Measurements from ENCODE around the gene ZNF547. TPM values are rescaled to one million over a fixed set of nuclear protein-coding genes. Genes with fewer than 3 reads are reported as not detected.

Gene ZNF547
- total and polyA plus RNA-seq, 2 experiments from 2014 or later, result 1.1 to 4.9 TPM

DNA sequence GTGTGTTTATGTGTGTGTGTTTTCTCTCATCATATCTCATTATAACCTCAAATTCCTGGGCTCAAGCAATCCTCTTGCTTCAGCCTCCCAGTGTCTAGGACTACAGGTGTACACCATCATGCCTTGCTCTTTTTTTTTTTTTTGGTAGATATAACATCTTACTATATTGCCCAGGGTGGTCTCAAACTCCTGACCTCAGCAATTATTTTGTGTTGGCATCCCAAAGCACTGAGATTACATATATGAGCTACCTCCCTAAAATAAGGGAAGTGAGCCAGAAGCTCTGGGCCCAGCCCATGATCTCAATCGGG, 43.5 kb upstream of the ZNF547 start:
- TF ChIP-seq, protein P1, sequence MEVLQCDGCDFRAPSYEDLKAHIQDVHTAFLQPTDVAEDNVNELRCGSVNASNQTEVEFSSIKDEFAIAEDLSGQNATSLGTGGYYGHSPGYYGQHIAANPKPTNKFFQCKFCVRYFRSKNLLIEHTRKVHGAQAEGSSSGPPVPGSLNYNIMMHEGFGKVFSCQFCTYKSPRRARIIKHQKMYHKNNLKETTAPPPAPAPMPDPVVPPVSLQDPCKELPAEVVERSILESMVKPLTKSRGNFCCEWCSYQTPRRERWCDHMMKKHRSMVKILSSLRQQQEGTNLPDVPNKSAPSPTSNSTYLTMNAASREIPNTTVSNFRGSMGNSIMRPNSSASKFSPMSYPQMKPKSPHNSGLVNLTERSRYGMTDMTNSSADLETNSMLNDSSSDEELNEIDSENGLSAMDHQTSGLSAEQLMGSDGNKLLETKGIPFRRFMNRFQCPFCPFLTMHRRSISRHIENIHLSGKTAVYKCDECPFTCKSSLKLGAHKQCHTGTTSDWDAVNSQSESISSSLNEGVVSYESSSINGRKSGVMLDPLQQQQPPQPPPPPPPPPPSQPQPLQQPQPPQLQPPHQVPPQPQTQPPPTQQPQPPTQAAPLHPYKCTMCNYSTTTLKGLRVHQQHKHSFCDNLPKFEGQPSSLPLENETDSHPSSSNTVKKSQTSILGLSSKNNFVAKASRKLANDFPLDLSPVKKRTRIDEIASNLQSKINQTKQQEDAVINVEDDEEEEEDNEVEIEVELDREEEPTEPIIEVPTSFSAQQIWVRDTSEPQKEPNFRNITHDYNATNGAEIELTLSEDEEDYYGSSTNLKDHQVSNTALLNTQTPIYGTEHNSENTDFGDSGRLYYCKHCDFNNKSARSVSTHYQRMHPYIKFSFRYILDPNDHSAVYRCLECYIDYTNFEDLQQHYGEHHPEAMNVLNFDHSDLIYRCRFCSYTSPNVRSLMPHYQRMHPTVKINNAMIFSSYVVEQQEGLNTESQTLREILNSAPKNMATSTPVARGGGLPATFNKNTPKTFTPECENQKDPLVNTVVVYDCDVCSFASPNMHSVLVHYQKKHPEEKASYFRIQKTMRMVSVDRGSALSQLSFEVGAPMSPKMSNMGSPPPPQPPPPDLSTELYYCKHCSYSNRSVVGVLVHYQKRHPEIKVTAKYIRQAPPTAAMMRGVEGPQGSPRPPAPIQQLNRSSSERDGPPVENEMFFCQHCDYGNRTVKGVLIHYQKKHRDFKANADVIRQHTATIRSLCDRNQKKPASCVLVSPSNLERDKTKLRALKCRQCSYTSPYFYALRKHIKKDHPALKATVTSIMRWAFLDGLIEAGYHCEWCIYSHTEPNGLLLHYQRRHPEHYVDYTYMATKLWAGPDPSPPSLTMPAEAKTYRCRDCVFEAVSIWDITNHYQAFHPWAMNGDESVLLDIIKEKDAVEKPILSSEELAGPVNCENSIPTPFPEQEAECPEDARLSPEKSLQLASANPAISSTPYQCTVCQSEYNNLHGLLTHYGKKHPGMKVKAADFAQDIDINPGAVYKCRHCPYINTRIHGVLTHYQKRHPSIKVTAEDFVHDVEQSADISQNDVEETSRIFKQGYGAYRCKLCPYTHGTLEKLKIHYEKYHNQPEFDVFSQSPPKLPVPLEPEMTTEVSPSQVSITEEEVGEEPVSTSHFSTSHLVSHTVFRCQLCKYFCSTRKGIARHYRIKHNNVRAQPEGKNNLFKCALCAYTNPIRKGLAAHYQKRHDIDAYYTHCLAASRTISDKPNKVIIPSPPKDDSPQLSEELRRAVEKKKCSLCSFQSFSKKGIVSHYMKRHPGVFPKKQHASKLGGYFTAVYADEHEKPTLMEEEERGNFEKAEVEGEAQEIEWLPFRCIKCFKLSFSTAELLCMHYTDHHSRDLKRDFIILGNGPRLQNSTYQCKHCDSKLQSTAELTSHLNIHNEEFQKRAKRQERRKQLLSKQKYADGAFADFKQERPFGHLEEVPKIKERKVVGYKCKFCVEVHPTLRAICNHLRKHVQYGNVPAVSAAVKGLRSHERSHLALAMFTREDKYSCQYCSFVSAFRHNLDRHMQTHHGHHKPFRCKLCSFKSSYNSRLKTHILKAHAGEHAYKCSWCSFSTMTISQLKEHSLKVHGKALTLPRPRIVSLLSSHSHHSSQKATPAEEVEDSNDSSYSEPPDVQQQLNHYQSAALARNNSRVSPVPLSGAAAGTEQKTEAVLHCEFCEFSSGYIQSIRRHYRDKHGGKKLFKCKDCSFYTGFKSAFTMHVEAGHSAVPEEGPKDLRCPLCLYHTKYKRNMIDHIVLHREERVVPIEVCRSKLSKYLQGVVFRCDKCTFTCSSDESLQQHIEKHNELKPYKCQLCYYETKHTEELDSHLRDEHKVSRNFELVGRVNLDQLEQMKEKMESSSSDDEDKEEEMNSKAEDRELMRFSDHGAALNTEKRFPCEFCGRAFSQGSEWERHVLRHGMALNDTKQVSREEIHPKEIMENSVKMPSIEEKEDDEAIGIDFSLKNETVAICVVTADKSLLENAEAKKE (CRISPR knock-in tag; IDR thresholded peaks at IDR 0.05), result no peak
- TF ChIP-seq EZH2 (IDR thresholded peaks at IDR 0.05; ENCODE audit: low read depth, unreplicated experiment), result no peak
- TF ChIP-seq ZNF331 (CRISPR knock-in tag; IDR thresholded peaks at IDR 0.05; ENCODE audit: low read depth), result no peak
- TF ChIP-seq EZH2phosphoT487 (IDR thresholded peaks at IDR 0.05; ENCODE audit: unreplicated experiment), result no peak
- TF ChIP-seq, protein P2, sequence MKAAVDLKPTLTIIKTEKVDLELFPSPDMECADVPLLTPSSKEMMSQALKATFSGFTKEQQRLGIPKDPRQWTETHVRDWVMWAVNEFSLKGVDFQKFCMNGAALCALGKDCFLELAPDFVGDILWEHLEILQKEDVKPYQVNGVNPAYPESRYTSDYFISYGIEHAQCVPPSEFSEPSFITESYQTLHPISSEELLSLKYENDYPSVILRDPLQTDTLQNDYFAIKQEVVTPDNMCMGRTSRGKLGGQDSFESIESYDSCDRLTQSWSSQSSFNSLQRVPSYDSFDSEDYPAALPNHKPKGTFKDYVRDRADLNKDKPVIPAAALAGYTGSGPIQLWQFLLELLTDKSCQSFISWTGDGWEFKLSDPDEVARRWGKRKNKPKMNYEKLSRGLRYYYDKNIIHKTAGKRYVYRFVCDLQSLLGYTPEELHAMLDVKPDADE (IDR thresholded peaks at IDR 0.05), result no peak
- no peak for TF ChIP-seq POLR2AphosphoS5 (IDR thresholded peaks at IDR 0.05; ENCODE audit: low read depth)
- no peak for TF ChIP-seq CREB1 (CRISPR knock-in tag; IDR thresholded peaks at IDR 0.05; ENCODE audit: low read depth)
- no peak for TF ChIP-seq NANOG (IDR thresholded peaks at IDR 0.05; ENCODE audit: borderline replicate concordance)
- TF ChIP-seq STAT1 (IDR thresholded peaks at IDR 0.05; ENCODE audit: unreplicated experiment), result no peak
- TF ChIP-seq JUNB (IDR thresholded peaks at IDR 0.05; ENCODE audit: unreplicated experiment), result no peak
- no peak for TF ChIP-seq ZNF114 (CRISPR knock-in tag; IDR thresholded peaks at IDR 0.05)
- no peak for ATAC-seq
- peaks cover 16% of the 10 kb centered on the region; the same call in 2 of the 3 replicates for H3K4me1 Mint-ChIP-seq

More for the DNA sequence above, 43.5 kb upstream of the ZNF547 start:
- 0 out of 2 replicates have a peak, but pooled peaks cover 4% of the 10 kb centered on the region for H3K36me3 ChIP-seq (ENCODE audit: insufficient read depth)
- Mint-ChIP-seq H3K4me3 (peak overlapping the region; percentile 88), H3K9me3 (no peaks in the 10 kb centered on the region), H3K36me3 (ENCODE audit: low read depth) (peaks cover 14% of the 10 kb centered on the region), H3K27ac (peak overlapping the region; percentile 96), H3K27me3 (ENCODE audit: insufficient read depth, low read depth, poor library complexity) (peaks cover 9% of the 10 kb centered on the region)
- peak overlapping the region; percentile 74 for H3K27ac ChIP-seq (ENCODE audit: low read depth)
- H3K27me3 ChIP-seq (ENCODE audit: insufficient read depth), result peaks cover 37% of the 10 kb centered on the region
- peaks cover 13% of the 10 kb centered on the region for H3K4me1 ChIP-seq (ENCODE audit: insufficient read depth)
- no peaks in the 10 kb centered on the region for H3K9me2 ChIP-seq (ENCODE audit: insufficient read depth)
- H3K4me2 ChIP-seq, result peak overlapping the region; percentile 75
- H2AFZ ChIP-seq, result peak overlapping the region; percentile 1; the same call in 1 of the 2 replicates
- peak overlapping the region; percentile 91 for H3K4me3 ChIP-seq
- H3F3A ChIP-seq (replicated peaks; ENCODE audit: low read depth), result peaks cover 12% of the 10 kb centered on the region; the same call in 1 of the 2 replicates
- H3K79me2 ChIP-seq (replicated peaks; ENCODE audit: insufficient read depth), result peaks cover 24% of the 10 kb centered on the region
- no peaks in the 10 kb centered on the region for H4K20me1 ChIP-seq (replicated peaks; ENCODE audit: insufficient read depth)
- DNase-seq (ENCODE audit: low spot score), result no peak

Data from GM23338 (cell line).